ENCODE results near the gene FAM107A. TPM values are rescaled to one million over a fixed set of nuclear protein-coding genes. Genes with fewer than 3 reads are reported as not detected.

Gene FAM107A
- total and polyA plus RNA-seq, 2 of the 4 experiments (the other 2 are of a cell fraction), result not detected

GRCh38 chr3:58544541-58544940, 32.6 kb downstream of the FAM107A start:
- H3K4me3 ChIP-seq (ENCODE audit: insufficient read depth, low read depth, low read length), result no peak overlapping the region
- ATAC-seq (ENCODE audit: low read depth), result no peak
- CTCF ChIA-PET, result no interaction called here
- no peaks in the 10 kb centered on the region for H3K36me3 ChIP-seq (ENCODE audit: control insufficient read depth, insufficient read depth, low read length)
- H3K4me2 ChIP-seq (ENCODE audit: low read depth, low read length), result no peak overlapping the region
- H2BK15ac ChIP-seq (ENCODE audit: low read depth, low read length), result no peak overlapping the region
- no peak overlapping the region for H2BK5ac ChIP-seq (ENCODE audit: low read depth, low read length, poor library complexity, severe bottlenecking)
- H3K23ac ChIP-seq (ENCODE audit: low read depth, low read length), result no peak overlapping the region
- H2BK20ac ChIP-seq (ENCODE audit: low read depth, low read length), result no peak overlapping the region
- no TSS peak for BruUV-seq (replicated peaks)
- H3K27ac ChIP-seq (ENCODE audit: insufficient read depth, low read length), result no peak overlapping the region
- no peaks in the 10 kb centered on the region for H3K27me3 ChIP-seq (ENCODE audit: control insufficient read depth, insufficient read depth, low read length)
- TF ChIP-seq CEBPB (IDR thresholded peaks at IDR 0.05; ENCODE audit: low read depth, low read length), result no peak
- TF ChIP-seq USF2 (IDR thresholded peaks at IDR 0.05; ENCODE audit: low read depth, low read length), result no peak
- TF ChIP-seq MAZ (IDR thresholded peaks at IDR 0.05; ENCODE audit: borderline replicate concordance, low read depth, low read length), result no peak
- TF ChIP-seq MXI1 (IDR thresholded peaks at IDR 0.05; ENCODE audit: borderline replicate concordance, low read depth, low read length), result no peak
- no peak for TF ChIP-seq RFX5 (IDR thresholded peaks at IDR 0.05; ENCODE audit: low read depth, low read length)
- TF ChIP-seq SMC3 (IDR thresholded peaks at IDR 0.05; ENCODE audit: low read depth, low read length), result no peak
- TF ChIP-seq, protein P1, sequence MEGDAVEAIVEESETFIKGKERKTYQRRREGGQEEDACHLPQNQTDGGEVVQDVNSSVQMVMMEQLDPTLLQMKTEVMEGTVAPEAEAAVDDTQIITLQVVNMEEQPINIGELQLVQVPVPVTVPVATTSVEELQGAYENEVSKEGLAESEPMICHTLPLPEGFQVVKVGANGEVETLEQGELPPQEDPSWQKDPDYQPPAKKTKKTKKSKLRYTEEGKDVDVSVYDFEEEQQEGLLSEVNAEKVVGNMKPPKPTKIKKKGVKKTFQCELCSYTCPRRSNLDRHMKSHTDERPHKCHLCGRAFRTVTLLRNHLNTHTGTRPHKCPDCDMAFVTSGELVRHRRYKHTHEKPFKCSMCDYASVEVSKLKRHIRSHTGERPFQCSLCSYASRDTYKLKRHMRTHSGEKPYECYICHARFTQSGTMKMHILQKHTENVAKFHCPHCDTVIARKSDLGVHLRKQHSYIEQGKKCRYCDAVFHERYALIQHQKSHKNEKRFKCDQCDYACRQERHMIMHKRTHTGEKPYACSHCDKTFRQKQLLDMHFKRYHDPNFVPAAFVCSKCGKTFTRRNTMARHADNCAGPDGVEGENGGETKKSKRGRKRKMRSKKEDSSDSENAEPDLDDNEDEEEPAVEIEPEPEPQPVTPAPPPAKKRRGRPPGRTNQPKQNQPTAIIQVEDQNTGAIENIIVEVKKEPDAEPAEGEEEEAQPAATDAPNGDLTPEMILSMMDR (conservative IDR thresholded peaks at IDR 0.05; ENCODE audit: low read depth, low read length), result no peak
- TF ChIP-seq RCOR1 (IDR thresholded peaks at IDR 0.05; ENCODE audit: insufficient replicate concordance, low read length), result no peak
- TF ChIP-seq FOS (IDR thresholded peaks at IDR 0.05; ENCODE audit: low read depth, low read length), result no peak
- no peak for TF ChIP-seq CHD1 (IDR thresholded peaks at IDR 0.05; ENCODE audit: low read depth, low read length)
- no peak for TF ChIP-seq BHLHE40 (IDR thresholded peaks at IDR 0.05; ENCODE audit: low read depth, low read length)
- no peak overlapping the region for H2AK9ac ChIP-seq (replicated peaks; ENCODE audit: low read depth, low read length, poor library complexity)
- dilution Hi-C loops (cut with HindIII; ENCODE audit: low sequenced_read_pairs, unreplicated experiment) (no loop called here), in situ Hi-C loops (cut with MboI; ENCODE audit: low sequenced_read_pairs) (no loop called here), intact Hi-C loops (cut with micrococcal nuclease) (no loop called here)
- no peaks in the 10 kb centered on the region for H3K4me1 ChIP-seq (ENCODE audit: control insufficient read depth, insufficient read depth, low read length)
- H4K8ac ChIP-seq (ENCODE audit: low read depth in 2 of 2, low read length in 2 of 2), result no peak overlapping the region
- H3K14ac ChIP-seq (replicated peaks; ENCODE audit: low read depth, low read length), result no peak overlapping the region
- H4K91ac ChIP-seq (ENCODE audit: insufficient read depth, low read depth, low read length), result no peak overlapping the region
- no peaks in the 10 kb centered on the region for H4K20me1 ChIP-seq (ENCODE audit: insufficient read depth, low read length)
- no peak overlapping the region for H4K5ac ChIP-seq (ENCODE audit: low read depth, low read length)
- H3K9ac ChIP-seq (ENCODE audit: low read depth, low read length), result no peak overlapping the region
- H2AK5ac ChIP-seq (ENCODE audit: low read depth, low read length), result no peak overlapping the region
- H3K79me1 ChIP-seq (ENCODE audit: low read depth in 1 of 2, low read length in 2 of 2), result no peaks in the 10 kb centered on the region
- H3K9me1 ChIP-seq (ENCODE audit: insufficient read depth, low read length), result no peaks in the 10 kb centered on the region; the same call in 1 of the 2 replicates
- no CpG with 5 or more reads among the region's 3 CpGs for WGBS, 2 experiments (ENCODE audit: extremely low coverage in 2 of 2, insufficient read length in 1 of 2)
- no peak overlapping the region for H2BK120ac ChIP-seq (ENCODE audit: low read depth, low read length)
- no peak overlapping the region for H3K56ac ChIP-seq (ENCODE audit: extremely low read depth, insufficient read depth, low read length)
- no peak overlapping the region for H2AFZ ChIP-seq (replicated peaks; ENCODE audit: low read length, poor library complexity)
- H3K9me3 ChIP-seq (ENCODE audit: control insufficient read depth, insufficient read depth, low read length), result no peaks in the 10 kb centered on the region
- H3K18ac ChIP-seq (ENCODE audit: low read depth, low read length), result no peak overlapping the region
- no peak overlapping the region for H3K4ac ChIP-seq (ENCODE audit: low read depth, low read length)
- no peak for DNase-seq
- POLR2A ChIA-PET (ENCODE audit: unreplicated experiment), result no interaction called here

All from IMR-90 (cell line).